HG03064 (cell line): ENCODE measurements around the gene TMEM147.

Source experiments
- ATAC-seq: cut with Tn5 transposase; IDR thresholded peaks from one replicate; pipeline ENCODE4 v1.9.1; 2021; ENCODE audit warnings: low read depth; ENCODE audit not compliant: unreplicated experiment

The TMEM147 gene

DNA sequence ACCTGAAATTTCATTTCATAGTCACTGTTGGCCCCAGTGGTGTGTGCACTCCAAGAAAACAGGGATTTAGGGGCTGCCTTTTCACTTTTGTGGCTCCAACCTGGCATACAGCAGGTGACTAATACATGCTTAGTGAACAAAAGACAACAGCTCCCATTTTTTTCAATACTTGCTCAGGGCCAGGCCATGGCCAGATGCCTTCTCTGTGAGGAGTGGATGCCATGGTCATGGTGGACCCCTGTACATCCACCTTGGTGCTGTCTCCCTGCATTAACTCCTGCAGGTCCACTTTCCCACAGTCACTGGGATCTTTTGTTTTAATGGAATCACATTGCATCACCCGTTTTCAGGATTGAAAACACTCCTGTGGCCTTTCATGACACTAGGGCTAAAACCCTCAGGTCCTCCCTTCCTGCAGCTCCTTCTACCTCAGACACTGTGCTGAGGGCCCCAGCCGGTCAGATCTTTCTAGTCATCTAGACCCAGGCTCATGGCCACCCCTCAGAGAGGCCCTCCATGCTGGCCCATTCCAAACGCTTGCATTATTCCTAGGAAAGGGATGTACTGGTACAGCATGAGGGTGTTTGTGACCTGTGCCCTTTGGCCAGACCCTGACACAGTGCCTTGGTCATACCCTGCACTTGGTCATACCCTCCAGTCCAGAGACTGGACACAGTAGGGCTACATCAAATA lies 1.2 kb upstream of the TMEM147 start:
- no peak for ATAC-seq

- ATAC-seq: no peak
Observed at GRCh38 chr19:35545855-35546381, 492 bp downstream of the TMEM147 start.

- ATAC-seq: no peak
Observed at GRCh38 chr19:35546532-35546931, 1.1 kb downstream of the TMEM147 start.

- no peak for ATAC-seq
Observed at GRCh38 chr19:35549174-35549788, 3.9 kb downstream of the TMEM147 start.

- ATAC-seq: no peak
Observed at GRCh38 chr19:35549879-35550523, 4.6 kb downstream of the TMEM147 start.

- ATAC-seq: no peak
Observed at GRCh38 chr19:35551091-35551810, 5.8 kb downstream of the TMEM147 start.

- ATAC-seq: no peak
Observed at GRCh38 chr19:35552534-35553384, 7.3 kb downstream of the TMEM147 start.

DNA sequence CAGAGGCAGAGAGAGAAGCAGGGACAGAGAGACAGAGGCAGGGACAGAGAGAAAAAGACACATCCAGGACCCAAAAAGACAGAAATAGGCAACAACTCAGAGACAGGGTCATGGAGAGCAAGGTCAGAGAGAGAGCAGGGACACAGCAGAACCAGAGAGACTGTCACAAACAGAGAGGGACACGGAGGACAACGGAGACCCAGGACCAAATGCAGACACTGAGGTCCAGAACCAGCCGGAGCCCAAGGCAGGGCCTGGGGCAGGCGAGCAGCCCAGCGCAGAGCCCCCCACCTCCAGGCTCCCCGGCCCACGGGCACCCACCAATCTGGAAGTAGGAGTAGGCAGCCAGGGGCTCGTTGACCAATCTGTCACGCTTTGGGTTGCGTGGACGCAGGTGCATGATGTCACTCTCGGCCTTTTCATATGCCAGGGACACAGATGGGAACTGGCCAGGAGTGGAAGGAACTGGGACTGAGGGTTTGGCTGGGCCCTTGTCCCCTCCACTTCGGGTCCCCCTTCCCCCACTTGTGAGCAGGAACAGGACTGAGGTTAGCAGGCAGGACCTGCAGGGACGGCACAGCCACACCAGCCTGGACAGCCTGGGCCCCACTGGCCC lies 8.1 kb downstream of the TMEM147 start:
- no peak for ATAC-seq

DNA sequence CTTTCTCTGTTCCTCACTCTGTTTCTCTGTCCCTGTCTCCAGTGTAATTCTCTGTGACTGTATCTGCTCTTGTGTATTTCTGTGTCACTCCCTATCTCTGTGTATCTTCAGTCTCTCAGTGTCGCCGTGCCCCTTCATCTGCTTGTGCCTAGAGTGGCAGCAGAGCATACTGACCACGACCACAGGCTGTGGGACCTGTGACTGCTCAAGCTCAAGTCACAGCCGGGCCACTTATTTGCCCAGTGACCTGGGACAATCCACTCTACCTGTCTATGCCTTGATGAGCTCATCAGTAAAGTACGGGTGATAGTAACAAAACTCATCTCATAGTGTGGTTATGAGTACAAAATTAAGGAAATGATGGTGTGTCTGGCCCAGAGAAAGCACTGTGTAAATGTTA lies 8.7 kb downstream of the TMEM147 start:
- ATAC-seq: no peak

DNA sequence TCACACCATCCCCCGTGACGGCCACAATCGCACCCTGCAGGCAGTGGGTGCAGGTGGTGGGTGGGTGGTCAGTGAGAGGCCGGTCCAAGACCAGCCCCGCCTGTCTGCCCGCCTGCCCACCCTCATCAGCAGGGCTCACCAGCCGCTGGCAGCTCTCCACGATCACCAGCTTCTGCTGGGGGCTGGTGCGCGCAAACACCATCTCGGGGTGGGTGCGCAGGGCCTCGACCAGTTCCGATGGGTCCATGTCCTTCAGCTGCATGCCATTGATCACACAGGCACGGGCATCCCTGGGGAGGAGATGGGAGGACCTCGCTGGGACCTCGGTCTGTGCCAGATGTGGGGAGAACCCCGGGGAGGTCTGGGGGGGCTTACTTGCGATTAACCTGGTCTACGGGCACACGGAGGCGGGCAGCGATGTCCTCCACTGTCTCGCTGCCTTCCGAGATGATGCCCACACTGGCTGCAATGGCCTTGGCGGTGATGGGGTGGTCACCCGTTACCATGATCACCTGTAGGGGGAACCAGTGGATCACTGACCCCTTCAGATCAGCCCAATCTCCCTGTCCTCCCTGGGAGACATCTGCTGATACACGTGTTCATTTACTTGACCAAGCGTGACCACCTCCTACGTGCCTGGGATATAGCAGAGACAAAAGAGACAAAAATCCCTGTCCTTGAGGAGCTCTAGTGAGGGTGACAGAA lies 10.0 kb downstream of the TMEM147 start:
- no peak for ATAC-seq

GRCh38 chr19:35556025-35556590 lies 10.7 kb downstream of the TMEM147 start:
- no peak for ATAC-seq

DNA sequence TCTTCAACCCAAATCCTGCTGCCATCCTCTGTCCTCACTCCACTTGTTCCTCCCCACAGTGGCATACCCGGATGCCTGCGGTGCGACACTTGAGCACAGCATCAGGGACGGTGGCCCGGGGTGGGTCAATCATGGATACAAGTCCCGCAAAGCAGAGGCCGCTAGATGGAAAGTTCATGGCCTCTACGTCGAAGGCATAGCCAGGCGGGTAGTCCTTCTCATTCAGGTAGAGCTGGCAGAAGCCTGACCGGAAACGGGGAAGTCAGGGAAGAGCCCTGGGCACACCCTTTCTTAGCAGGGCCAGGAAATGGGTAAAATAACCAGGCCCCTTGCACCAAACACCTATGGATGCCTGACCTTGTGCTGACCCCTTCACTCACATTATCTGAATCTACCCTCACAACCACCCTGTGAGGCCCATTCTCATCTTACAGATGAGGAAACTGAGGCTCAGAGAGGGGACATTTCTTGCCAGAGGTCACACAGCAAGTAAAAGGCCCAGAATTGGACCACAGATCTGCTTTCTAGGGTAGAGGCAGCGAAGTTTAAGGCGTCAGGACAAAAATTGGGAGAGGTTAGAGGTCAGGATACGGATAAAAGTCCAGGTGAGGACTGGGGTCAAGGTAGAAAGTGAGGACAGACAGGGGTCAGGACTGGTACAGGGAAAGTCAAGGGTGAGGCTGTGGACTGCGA lies 11.6 kb downstream of the TMEM147 start:
- no peak for ATAC-seq

DNA sequence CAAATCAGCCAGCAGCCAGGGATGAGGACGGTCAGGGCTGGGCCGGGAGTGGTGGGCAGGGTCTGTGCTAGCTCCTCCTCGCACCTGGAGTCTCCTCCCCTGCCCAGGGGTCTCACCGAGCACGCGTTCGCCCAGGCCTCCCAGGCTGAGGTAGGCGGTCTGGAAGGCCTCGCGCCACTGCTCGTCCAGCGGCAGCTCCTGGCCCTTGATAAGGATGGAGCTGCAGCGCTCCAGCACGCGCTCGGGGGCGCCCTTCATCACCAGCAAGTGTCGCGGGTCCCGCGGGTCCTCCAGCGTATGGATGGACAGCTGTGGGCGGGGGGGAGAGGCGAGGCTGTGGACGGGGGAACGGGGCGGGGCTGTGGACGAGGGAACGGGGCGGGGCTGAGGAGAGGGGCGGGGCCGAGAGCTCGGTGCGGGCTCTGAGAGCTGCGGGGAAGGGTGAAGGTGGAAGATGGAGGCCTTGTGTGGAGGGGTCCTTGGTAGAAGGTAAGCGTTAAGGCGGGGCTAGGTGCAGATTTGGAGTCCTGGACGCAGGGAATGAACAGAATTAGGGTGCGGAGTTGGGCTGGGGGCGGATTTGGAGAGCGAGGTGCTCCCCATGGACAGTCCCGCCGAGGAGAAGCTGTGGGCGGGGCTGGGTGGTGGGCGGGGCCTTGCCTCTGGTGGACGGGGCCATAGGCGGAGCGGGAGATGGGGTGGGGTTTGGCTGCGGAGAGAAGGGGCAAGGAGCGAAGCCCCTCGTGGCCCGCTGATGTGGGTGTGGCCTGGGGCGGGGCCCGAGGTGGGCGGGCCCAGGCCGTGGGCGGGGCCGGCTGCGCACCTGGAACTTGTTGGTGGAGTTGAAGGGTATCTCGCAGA lies 12.3 kb downstream of the TMEM147 start:
- no peak for ATAC-seq

DNA sequence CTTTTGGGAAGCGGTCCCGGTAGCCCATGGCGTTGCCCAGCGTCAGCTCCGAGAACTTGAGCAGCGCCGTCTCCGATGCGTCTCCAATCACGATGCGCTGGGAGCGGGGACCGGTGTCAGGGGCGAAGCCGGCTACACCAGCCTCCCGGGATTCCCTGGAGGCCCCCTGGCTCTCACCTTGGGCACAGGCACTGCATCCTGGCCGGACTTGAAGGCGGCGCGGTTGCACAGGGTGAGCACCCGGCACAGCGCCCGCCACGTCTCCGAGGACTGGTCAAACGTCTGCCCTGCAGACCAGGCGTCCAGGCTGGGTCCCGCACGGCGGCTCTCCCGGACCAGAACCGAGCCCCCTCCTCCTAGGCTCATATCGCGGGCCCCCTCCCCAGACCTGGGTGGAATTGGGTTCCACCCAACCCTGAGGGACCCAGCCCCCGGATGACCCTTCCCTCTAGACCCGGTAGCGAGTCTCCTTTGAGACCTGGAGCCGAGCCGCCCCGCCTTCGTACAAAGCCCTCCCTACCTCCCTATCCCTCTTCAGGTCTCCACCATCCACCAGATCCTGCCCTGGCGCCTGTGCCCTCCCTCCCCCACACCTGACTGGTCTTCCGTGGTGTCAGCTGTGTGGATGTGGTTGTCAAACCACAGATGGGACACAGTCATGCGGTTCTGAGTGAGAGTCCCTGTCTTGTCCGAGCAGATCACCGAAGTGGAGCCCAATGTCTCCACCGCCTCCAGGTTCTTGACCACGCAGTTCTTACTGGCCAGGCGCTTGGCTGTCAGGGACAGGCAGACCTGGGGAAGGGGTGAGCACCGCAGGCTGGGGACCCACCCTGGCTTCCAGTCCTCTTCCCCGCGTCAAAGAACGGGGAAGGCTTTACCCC lies 13.2 kb downstream of the TMEM147 start:
- ATAC-seq: no peak

DNA sequence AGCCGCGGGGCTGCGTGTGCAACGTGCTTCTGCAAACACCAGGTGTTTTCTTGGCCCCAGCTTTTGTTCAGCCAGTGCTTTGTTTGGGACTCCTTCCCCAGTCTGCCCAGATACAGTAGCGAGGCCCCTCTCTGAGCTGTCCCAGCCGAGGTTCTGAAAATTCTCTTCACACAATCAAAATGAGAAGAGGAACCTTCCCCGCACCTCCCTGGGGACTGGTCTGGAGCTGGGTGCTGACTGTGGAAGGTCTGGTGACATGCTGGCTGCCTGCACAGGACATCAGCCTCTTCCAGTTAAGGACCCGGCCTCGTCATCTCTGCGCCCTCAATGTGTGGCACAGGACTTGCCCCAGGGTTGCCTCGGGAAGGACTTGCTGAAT lies 13.8 kb downstream of the TMEM147 start:
- ATAC-seq: peak; percentile 72

GRCh38 chr19:35559781-35560180 lies 14.4 kb downstream of the TMEM147 start:
- no peak for ATAC-seq
